Activated CD8-positive, alpha-beta T cell treated with anti-CD3 and anti-CD28 coated beads for 36 hours (primary cell): ENCODE data around the gene VIL1. TPM values are rescaled to one million over a fixed set of nuclear protein-coding genes. Genes with fewer than 3 reads are reported as not detected.

ENCODE experiments used
- ATAC-seq: fragments of 200-7000 bp; cut with Tn5 transposase; one replicate; pipeline ENCODE4 v1.10.0; 2021; ENCODE audit warnings: mild to moderate bottlenecking, moderate library complexity
- CTCF ChIA-PET: fragments of 350-600 bp; sonication (Branson Sonifier 250); formaldehyde crosslinking; loops from one replicate; lab custom pipeline; 2021; ENCODE audit warnings: antibody characterized with exemption; lab: Charles Lee
- POLR2A ChIA-PET: fragments of 350-600 bp; sonication (Branson Sonifier 250); formaldehyde crosslinking; loops from one replicate; lab custom pipeline; 2021; ENCODE audit warnings: antibody characterized with exemption; lab: Charles Lee
- DNase-seq: peaks from one replicate; pipeline ENCODE4 v3.0.0-alpha.2; 2020
- H3K27ac Mint-ChIP-seq: one replicate; pipeline ENCODE4 v1.8.0; 2021; ENCODE audit warnings: mild to moderate bottlenecking, mixed read lengths
- H3K27me3 Mint-ChIP-seq: one replicate; pipeline ENCODE4 v1.8.0; 2021; ENCODE audit warnings: mixed read lengths
- H3K36me3 Mint-ChIP-seq: one replicate; pipeline ENCODE4 v1.8.0; 2021; ENCODE audit warnings: low read depth, mixed read lengths
- H3K4me1 Mint-ChIP-seq: one replicate; pipeline ENCODE4 v1.8.0; 2021; ENCODE audit warnings: low read depth, mixed read lengths
- H3K4me3 Mint-ChIP-seq: one replicate; pipeline ENCODE4 v1.8.0; 2021; ENCODE audit warnings: mild to moderate bottlenecking, moderate library complexity, mixed read lengths
- H3K9me3 Mint-ChIP-seq: one replicate; pipeline ENCODE4 v1.8.0; 2021; ENCODE audit warnings: mixed read lengths
- intact Hi-C: fragments of 100-400 bp; cut with micrococcal nuclease; formaldehyde crosslinking; loops from one replicate; pipeline ENCODE4 v1.10.0; 2022
- total RNA-seq, 2 experiments: library from RNA; stranded (reverse); gene quantifications; one replicate each; pipeline ENCODE4 v1.2.3, GENCODE V29; 2021
- TF ChIP-seq, protein P1 (sequence below): fragments of 200-600 bp; IDR thresholded peaks from one replicate; pipeline ENCODE4 v1.8.0; 2022; ENCODE audit warnings: antibody characterized with exemption, mild to moderate bottlenecking

Gene VIL1
- total RNA-seq, 2 experiments from 2014 or later, result not detected

DNA sequence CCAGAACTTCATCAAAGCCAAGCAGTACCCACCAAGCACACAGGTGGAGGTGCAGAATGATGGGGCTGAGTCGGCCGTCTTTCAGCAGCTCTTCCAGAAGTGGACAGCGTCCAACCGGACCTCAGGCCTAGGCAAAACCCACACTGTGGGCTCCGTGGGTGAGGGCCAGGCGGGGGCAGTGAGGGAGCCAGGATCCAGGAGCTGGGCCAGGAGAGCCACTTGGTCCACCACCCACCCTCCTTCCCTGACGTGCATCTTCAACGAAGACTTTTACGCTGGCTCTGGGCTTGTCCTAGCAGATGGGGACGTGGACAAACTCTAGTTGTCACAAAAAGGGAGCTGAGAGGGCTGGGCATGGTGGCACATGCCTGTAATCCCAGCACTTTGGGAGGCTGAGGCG lies 11.8 kb downstream of the VIL1 start:
- Mint-ChIP-seq H3K4me3 (no peak overlapping the region), H3K27me3 (no peaks in the 10 kb centered on the region), H3K4me1 (no peaks in the 10 kb centered on the region), H3K36me3 (no peaks in the 10 kb centered on the region), H3K9me3 (no peaks in the 10 kb centered on the region), H3K27ac (no peak overlapping the region)
- TF ChIP-seq, protein P1, sequence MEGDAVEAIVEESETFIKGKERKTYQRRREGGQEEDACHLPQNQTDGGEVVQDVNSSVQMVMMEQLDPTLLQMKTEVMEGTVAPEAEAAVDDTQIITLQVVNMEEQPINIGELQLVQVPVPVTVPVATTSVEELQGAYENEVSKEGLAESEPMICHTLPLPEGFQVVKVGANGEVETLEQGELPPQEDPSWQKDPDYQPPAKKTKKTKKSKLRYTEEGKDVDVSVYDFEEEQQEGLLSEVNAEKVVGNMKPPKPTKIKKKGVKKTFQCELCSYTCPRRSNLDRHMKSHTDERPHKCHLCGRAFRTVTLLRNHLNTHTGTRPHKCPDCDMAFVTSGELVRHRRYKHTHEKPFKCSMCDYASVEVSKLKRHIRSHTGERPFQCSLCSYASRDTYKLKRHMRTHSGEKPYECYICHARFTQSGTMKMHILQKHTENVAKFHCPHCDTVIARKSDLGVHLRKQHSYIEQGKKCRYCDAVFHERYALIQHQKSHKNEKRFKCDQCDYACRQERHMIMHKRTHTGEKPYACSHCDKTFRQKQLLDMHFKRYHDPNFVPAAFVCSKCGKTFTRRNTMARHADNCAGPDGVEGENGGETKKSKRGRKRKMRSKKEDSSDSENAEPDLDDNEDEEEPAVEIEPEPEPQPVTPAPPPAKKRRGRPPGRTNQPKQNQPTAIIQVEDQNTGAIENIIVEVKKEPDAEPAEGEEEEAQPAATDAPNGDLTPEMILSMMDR, result no peak
- intact Hi-C loops, result no loop called here
- ChIA-PET CTCF (interaction anchor here (0.9 to 1.4 kb wide), 5 partner anchors 9 to 468 kb away, joined by 3 to 4 read pairs (median 3); no protein-coding TSS in a partner anchor), POLR2A (interaction anchor here (1.3 kb wide), 1 partner anchor 29 kb away, joined by 3 read pairs; no protein-coding TSS in a partner anchor)
- DNase-seq (no peak), ATAC-seq (no peak)

DNA sequence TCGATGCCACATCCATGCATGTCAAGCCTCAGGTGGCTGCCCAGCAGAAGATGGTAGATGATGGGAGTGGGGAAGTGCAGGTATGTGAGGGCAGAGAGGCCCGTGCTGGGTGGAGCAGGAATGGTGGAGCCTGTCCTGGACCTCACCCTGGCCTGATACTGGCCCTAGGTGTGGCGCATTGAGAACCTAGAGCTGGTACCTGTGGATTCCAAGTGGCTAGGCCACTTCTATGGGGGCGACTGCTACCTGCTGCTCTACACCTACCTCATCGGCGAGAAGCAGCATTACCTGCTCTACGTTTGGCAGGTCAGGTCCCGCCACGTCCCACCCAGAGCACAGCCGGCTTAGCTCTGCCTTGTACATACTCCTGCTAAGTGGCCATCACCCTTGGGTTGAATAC lies 13.0 kb downstream of the VIL1 start:
- Mint-ChIP-seq H3K4me3 (no peak overlapping the region), H3K27ac (no peak overlapping the region), H3K27me3 (no peaks in the 10 kb centered on the region), H3K36me3 (no peaks in the 10 kb centered on the region), H3K9me3 (no peaks in the 10 kb centered on the region), H3K4me1 (no peaks in the 10 kb centered on the region)
- ChIA-PET CTCF (interaction anchor here (0.9 to 1.0 kb wide), 2 partner anchors 33 to 216 kb away, joined by 3 read pairs; no protein-coding TSS in a partner anchor), POLR2A (interaction anchor here (1.0 to 1.3 kb wide), 2 partner anchors 11 to 30 kb away, joined by 3 read pairs; no protein-coding TSS in a partner anchor)
- intact Hi-C loops, result no loop called here
- DNase-seq (no peak), ATAC-seq (no peak)
- TF ChIP-seq, protein P1, result no peak

DNA sequence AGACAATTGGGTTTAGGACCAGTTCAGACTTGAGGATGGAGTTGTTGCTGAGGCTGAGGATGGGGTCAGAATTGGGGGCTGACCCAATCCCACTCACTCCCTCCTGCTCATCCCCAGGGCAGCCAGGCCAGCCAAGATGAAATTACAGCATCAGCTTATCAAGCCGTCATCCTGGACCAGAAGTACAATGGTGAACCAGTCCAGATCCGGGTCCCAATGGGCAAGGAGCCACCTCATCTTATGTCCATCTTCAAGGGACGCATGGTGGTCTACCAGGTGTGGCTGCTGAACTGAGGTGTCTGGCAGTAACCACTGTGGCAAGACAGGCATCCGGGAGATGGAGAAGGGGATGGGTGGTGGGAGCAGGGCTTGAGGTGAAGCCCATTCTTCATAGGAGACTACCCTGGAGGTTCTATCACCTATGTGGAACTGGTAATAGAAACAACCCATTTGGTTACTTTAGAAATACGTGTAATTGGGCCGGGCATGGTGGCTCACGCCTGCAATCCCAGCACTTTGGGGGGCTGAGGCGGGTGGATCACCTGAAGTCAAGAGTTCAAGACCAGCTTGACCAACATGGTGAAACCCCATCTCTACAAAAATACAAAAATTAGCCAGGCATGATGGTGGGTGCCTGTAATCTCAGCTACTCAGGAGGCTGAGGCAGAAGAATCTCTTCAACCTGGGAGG lies 13.9 kb downstream of the VIL1 start:
- Mint-ChIP-seq H3K27me3 (no peaks in the 10 kb centered on the region), H3K4me1 (no peaks in the 10 kb centered on the region), H3K27ac (no peak overlapping the region), H3K4me3 (no peak overlapping the region), H3K36me3 (no peaks in the 10 kb centered on the region), H3K9me3 (no peaks in the 10 kb centered on the region)
- DNase-seq, result no peak
- intact Hi-C loops, result no loop called here
- ATAC-seq, result no peak
- ChIA-PET CTCF (no interaction called here), POLR2A (no interaction called here)
- TF ChIP-seq, protein P1, result no peak

DNA sequence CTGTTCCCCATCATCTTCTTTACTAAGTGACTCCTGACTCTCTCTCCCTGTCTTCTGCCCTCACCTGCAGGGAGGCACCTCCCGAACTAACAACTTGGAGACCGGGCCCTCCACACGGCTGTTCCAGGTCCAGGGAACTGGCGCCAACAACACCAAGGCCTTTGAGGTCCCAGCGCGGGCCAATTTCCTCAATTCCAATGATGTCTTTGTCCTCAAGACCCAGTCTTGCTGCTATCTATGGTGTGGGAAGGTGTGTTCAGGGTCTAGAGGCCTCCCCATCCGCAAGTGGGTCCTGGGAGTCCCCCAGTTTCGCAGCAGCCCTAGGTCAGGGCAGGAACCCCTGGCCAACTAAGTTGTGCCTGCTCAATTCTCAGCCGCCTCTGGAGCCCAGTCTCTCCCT lies 15.5 kb downstream of the VIL1 start:
- no peak for ATAC-seq
- CTCF ChIA-PET, result no interaction called here
- H3K27me3 Mint-ChIP-seq, result no peaks in the 10 kb centered on the region
- POLR2A ChIA-PET, result interaction anchor here (0.6 kb wide), 1 partner anchor 26 kb away, joined by 3 read pairs; no protein-coding TSS in a partner anchor
- H3K4me1 Mint-ChIP-seq, result no peaks in the 10 kb centered on the region
- no peaks in the 10 kb centered on the region for H3K9me3 Mint-ChIP-seq
- no peak for DNase-seq
- H3K36me3 Mint-ChIP-seq, result no peaks in the 10 kb centered on the region
- intact Hi-C loops, result no loop called here
- no peak overlapping the region for H3K27ac Mint-ChIP-seq
- TF ChIP-seq, protein P1, result no peak
- no peak overlapping the region for H3K4me3 Mint-ChIP-seq
